Measurements from ENCODE around the gene PAPOLG.

Gene PAPOLG

DNA sequence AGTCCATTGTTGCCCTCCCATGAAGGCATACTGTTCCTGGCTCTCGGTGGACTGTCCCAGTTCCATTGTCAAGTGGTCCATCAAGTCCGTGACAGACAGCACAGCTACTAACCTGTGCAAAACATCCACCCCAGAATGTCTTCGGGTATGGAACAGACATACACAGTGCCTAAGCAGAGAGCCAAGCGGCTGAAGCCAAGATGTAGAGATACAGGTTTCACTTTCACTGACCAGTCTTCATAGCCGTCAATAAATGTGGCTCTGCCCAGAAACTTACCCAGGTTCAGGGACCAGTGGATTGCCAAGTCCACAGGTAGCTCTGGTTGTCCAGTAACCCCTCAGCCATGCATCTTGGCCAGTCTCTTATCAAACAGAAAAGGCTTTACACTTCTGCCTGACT lies 10.7 kb upstream of the PAPOLG start:
- TF ChIP-seq ZFX (IDR thresholded peaks at IDR 0.05; ENCODE audit: borderline replicate concordance), result no peak
- no peak overlapping the region for H3K27ac ChIP-seq

DNA sequence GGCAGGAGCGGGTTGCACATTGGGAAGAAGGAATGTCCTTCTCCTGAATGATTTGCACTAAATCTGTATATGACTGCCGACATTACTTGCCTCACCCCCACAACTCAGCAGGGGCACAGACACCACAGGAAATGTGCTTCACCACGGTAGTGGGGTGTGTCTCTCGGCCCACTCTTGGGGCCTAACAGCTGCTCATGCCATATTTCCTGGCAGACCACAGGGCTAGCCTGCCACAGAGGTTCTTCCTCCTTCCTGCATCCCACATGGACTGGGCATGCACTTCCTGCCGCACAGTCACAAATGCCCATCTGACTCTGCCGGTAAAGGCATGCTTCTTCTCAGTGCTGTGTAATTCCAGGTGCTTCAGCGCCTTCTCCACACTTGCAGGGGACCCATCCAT lies 10.3 kb upstream of the PAPOLG start:
- TF ChIP-seq, protein P1, sequence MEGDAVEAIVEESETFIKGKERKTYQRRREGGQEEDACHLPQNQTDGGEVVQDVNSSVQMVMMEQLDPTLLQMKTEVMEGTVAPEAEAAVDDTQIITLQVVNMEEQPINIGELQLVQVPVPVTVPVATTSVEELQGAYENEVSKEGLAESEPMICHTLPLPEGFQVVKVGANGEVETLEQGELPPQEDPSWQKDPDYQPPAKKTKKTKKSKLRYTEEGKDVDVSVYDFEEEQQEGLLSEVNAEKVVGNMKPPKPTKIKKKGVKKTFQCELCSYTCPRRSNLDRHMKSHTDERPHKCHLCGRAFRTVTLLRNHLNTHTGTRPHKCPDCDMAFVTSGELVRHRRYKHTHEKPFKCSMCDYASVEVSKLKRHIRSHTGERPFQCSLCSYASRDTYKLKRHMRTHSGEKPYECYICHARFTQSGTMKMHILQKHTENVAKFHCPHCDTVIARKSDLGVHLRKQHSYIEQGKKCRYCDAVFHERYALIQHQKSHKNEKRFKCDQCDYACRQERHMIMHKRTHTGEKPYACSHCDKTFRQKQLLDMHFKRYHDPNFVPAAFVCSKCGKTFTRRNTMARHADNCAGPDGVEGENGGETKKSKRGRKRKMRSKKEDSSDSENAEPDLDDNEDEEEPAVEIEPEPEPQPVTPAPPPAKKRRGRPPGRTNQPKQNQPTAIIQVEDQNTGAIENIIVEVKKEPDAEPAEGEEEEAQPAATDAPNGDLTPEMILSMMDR (IDR thresholded peaks at IDR 0.05), result no peak
- TF ChIP-seq ZFX (IDR thresholded peaks at IDR 0.05; ENCODE audit: borderline replicate concordance), result no peak
- no peak overlapping the region for H3K27ac ChIP-seq

DNA sequence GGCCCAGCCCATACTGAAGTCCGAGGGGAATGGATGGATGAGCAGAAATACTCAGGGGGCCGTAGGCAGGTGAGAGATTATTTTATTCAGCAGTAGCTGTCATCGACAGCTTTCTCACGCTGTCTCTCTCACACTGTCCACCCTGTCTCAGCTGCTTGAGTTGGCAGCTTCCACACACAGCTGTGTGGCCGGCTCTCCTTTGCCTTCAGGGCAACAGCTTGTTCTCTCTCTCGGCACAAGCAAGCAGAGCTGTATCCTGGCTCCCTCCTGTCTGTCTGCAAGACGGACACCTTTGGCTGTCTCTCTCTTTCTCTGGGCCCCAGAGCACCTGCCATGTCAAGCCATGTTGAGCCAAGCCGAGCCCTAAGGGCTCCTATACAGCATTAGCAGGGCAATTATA lies 9.8 kb upstream of the PAPOLG start:
- no peak for TF ChIP-seq ZFX (IDR thresholded peaks at IDR 0.05; ENCODE audit: borderline replicate concordance)
- TF ChIP-seq, protein P1 (IDR thresholded peaks at IDR 0.05), result no peak
- no peak overlapping the region for H3K27ac ChIP-seq

DNA sequence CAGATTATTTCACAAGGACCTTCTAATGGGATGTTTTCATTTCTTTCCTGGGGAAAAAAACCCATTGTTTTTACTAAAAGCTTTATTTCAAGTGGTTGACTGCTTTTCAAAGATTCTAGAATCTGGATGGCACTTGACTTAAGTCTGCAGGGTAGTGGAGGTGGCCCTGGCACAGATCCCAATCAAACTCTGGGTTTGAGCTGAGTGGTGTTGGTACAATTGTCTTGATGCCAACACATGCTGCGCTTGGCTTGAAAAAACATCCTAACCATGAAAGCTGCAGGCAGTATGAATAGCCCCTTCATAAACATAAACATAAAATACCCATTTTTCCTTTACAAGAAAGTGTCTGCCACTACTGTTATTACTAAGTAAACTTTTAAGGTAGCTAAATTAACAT lies 3.6 kb downstream of the PAPOLG start:
- no peak overlapping the region for H3K27ac ChIP-seq
- TF ChIP-seq, protein P1 (IDR thresholded peaks at IDR 0.05), result no peak
- TF ChIP-seq ZFX (IDR thresholded peaks at IDR 0.05; ENCODE audit: borderline replicate concordance), result no peak

DNA sequence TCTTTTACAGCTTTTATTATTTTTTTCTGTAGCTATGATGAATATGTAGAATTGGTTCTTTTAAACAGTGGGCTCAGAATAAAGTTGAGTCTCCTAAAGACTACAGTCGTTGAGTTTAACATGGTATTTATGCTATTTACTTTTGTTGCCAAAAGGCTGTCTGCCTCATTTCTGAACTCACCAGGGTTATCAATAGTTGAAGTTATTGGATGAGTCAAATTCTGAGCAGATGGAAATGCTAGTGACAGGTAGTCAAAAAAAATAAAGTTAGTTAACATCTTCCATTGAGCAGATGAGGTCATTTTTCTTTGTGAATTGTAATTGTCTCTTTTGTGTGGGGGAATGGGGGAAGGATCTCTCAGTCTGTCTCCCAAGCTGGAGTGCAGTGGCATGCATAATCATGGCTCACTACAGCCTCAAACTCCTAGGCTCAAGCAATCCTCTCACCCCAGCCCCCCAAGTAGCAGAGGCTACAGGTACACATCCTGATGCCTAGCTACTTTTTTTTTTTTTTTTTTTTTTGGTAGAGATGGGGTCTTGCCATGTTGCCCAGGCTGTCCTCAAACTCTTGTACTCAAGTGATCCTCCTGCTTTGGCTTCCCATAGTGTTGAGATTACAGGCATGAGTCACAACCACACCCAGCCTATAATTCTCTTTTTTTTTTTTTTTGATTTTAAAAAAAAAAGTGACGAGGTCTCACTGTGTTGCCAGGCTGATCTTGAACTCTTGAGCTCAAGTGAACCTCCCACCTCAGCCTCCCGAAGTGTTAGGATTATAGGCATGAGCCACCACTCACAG lies 8.9 kb downstream of the PAPOLG start:
- H3K27ac ChIP-seq, result no peak overlapping the region
- TF ChIP-seq, protein P1 (IDR thresholded peaks at IDR 0.05), result no peak
- TF ChIP-seq ZFX (IDR thresholded peaks at IDR 0.05; ENCODE audit: borderline replicate concordance), result no peak

DNA sequence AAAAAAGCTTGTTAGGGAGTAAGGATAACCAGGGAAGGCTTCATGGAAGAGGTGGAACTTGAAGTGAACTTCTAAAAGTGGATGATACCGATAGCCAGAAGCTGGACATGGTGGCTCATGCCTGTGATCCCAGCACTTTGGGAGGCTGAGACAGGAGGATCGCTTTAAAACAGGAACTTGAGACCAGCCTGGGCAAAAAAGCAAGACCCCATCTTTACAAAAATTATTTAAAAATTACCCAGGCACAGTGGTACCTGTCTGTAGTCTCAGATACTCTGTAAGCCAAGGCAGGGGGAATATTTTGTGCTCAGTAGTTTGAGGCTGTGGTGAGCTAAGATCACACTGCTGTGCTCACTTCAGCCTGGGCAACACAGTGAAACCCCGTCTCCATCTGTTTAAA lies 10.2 kb downstream of the PAPOLG start:
- no peak overlapping the region for H3K27ac ChIP-seq
- TF ChIP-seq ZFX (IDR thresholded peaks at IDR 0.05; ENCODE audit: borderline replicate concordance), result no peak
- TF ChIP-seq, protein P1 (IDR thresholded peaks at IDR 0.05), result no peak

DNA sequence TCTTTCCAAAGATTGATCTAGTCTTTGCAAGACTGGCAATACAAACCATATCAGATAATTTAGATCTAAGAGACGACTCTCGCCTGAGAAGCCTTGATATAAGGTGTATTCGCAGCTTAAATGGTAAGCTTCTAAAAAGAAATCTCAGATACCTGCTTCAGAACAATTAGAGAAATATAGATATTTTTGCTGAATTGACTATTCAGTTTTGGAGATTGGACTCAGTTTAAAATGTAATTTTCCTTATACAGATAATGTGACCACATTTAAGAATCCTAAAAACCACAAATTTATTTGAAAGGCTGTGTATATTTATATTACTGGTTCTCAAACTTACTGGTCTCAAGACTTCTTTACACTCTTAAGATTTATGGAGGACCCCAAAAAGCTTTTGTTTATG lies 15.4 kb downstream of the PAPOLG start:
- TF ChIP-seq ZFX (IDR thresholded peaks at IDR 0.05; ENCODE audit: borderline replicate concordance), result no peak
- TF ChIP-seq, protein P1 (IDR thresholded peaks at IDR 0.05), result no peak
- no peak overlapping the region for H3K27ac ChIP-seq
